ENCODE results near the gene TMIGD3. TPM values are rescaled to one million over a fixed set of nuclear protein-coding genes. Genes with fewer than 3 reads are reported as not detected.

Gene TMIGD3
- total RNA-seq, 1 experiment from 2014 or later, result not detected

- TF ChIP-seq ATF2 (CRISPR knock-in tag; IDR thresholded peaks at IDR 0.05; ENCODE audit: borderline replicate concordance, low read depth) (no peak), TCF7 (CRISPR knock-in tag; IDR thresholded peaks at IDR 0.05; ENCODE audit: low read depth) (no peak)
These were observed 29.3 kb downstream of the TMIGD3 start (continued) for GRCh38 chr1:111474106-111474505.

GRCh38 chr1:111471538-111471937 lies 31.9 kb downstream of the TMIGD3 start:
- Mint-ChIP-seq H3K27me3 (ENCODE audit: low read depth) (no peaks in the 10 kb centered on the region), H3K36me3 (no peaks in the 10 kb centered on the region), H3K4me3 (no peak overlapping the region), H3K4me1 (0 out of 2 replicates have a peak, but pooled peaks cover 2% of the 10 kb centered on the region), H3K9me3 (no peaks in the 10 kb centered on the region), H3K27ac (no peak overlapping the region)
- ChIA-PET POLR2A (no interaction called here), CTCF (interaction anchor here (1.1 kb wide), 1 partner anchor 10 kb away, joined by 4 read pairs; no protein-coding TSS in a partner anchor)
- ATAC-seq, result no peak
- no peak for DNase-seq (ENCODE audit: low spot score)
- TF ChIP-seq FOXP1 (CRISPR knock-in tag; IDR thresholded peaks at IDR 0.05; ENCODE audit: borderline replicate concordance) (no peak), RORB (CRISPR knock-in tag; IDR thresholded peaks at IDR 0.05) (no peak), ERG (CRISPR knock-in tag; IDR thresholded peaks at IDR 0.05) (no peak), PRDM15 (CRISPR knock-in tag; IDR thresholded peaks at IDR 0.05) (no peak), USF1 (CRISPR knock-in tag; IDR thresholded peaks at IDR 0.05) (no peak), ZNF423 (CRISPR knock-in tag; IDR thresholded peaks at IDR 0.05) (no peak)

GRCh38 chr1:111471012-111471411 lies 32.4 kb downstream of the TMIGD3 start:
- ChIA-PET CTCF (interaction anchor here (1.1 kb wide), 1 partner anchor 11 kb away, joined by 4 read pairs; no protein-coding TSS in a partner anchor), POLR2A (no interaction called here)
- Mint-ChIP-seq H3K4me3 (no peak overlapping the region), H3K4me1 (0 out of 2 replicates have a peak, but pooled peaks cover 2% of the 10 kb centered on the region), H3K36me3 (no peaks in the 10 kb centered on the region), H3K27ac (no peak overlapping the region), H3K27me3 (ENCODE audit: low read depth) (no peaks in the 10 kb centered on the region), H3K9me3 (no peaks in the 10 kb centered on the region)
- TF ChIP-seq AR (CRISPR knock-in tag; IDR thresholded peaks at IDR 0.05) (no peak), ZBTB43 (CRISPR knock-in tag; IDR thresholded peaks at IDR 0.05) (no peak)
- no peak for ATAC-seq
- no peak for DNase-seq (ENCODE audit: low spot score)
